Endothelial cell of umbilical vein (primary cell): ENCODE results near the gene STX8. TPM values are rescaled to one million over a fixed set of nuclear protein-coding genes. Genes with fewer than 3 reads are reported as not detected.

ENCODE experiments used
- BruUV-seq: library from RNA; stranded (reverse); fragments of 400-500 nt; replicated peaks from 2 replicates; lab custom pipeline; 2021; lab: Mats Ljungman, UMichigan
- CTCF ChIA-PET: fragments of 300-600, 350-600 bp; sonication (Branson Sonifier 250); formaldehyde crosslinking; loops from one replicate; lab custom pipeline; 2021; ENCODE audit warnings: antibody characterized with exemption, inconsistent platforms; lab: Charles Lee
- POLR2A ChIA-PET: fragments of 300-600, 350-600 bp; sonication (Branson Sonifier 250); formaldehyde crosslinking; loops from one replicate; lab custom pipeline; 2021; ENCODE audit warnings: antibody characterized with exemption, inconsistent platforms; lab: Charles Lee
- DNase-seq: peaks from one replicate; pipeline ENCODE4 v3.0.0-alpha.2; 2011; ENCODE audit warnings: low read depth, low spot score
- FAIRE-seq: peaks from 2 replicates; lab custom pipeline; 2011; peaks lifted over from hg19 to GRCh38; lab: Jason Lieb, UNC
- H2AFZ ChIP-seq: 2 replicates; pipeline ENCODE4 v1.6.0; 2012; ENCODE audit warnings: low read depth, low read length, control low read depth, inconsistent platforms
- H3K27ac ChIP-seq: 2 replicates; pipeline ENCODE4 v1.5.1; 2011; ENCODE audit warnings: low read depth, mild to moderate bottlenecking, control low read depth, low read length, moderate library complexity; ENCODE audit not compliant: insufficient read depth
- H3K27me3 ChIP-seq, 2 experiments: 2 replicates each; pipeline versions ENCODE4 v1.6.0 to v1.6.1; 2011; ENCODE audit warnings: low read length in 2 of 2, mixed read lengths in 1 of 2; ENCODE audit not compliant: control insufficient read depth in 2 of 2, insufficient read depth in 2 of 2
- H3K36me3 ChIP-seq, 2 experiments: 2 replicates in 1 of 2; 3 replicates in 1 of 2; pipeline ENCODE4 v1.5.1; 2011; ENCODE audit warnings: low read length in 2 of 2, mild to moderate bottlenecking in 1 of 2, moderate library complexity in 1 of 2; ENCODE audit not compliant: control insufficient read depth in 2 of 2, insufficient read depth in 2 of 2; ENCODE audit errors: extremely low read depth in 1 of 2
- H3K4me1 ChIP-seq: 3 replicates; pipeline ENCODE4 v1.5.1; 2011; ENCODE audit warnings: mild to moderate bottlenecking, low read length; ENCODE audit not compliant: control insufficient read depth, insufficient read depth; ENCODE audit errors: extremely low read depth
- H3K4me2 ChIP-seq: 2 replicates; pipeline ENCODE4 v1.6.1; 2011; ENCODE audit warnings: low read length, control low read depth, mixed read lengths; ENCODE audit not compliant: insufficient read depth
- H3K4me3 ChIP-seq, 3 experiments: fragments of 200-600 bp in 1 of 3; sonication (generic), shearing (Covaris generic) in 1 of 3; replicated peaks in 1 of 3; 2 replicates each; pipeline ENCODE4 v1.5.1; 2011 to 2016; ENCODE audit warnings: control low read depth in 3 of 3, low read length in 3 of 3, mild to moderate bottlenecking in 2 of 3, inconsistent platforms in 1 of 3, low read depth in 1 of 3, moderate library complexity in 1 of 3; ENCODE audit not compliant: insufficient read depth in 1 of 3
- H3K79me2 ChIP-seq: 2 replicates; pipeline ENCODE4 v1.6.0; 2012; ENCODE audit warnings: low read length, inconsistent platforms; ENCODE audit not compliant: control insufficient read depth, insufficient read depth
- H3K9ac ChIP-seq: replicated peaks from 2 replicates; pipeline ENCODE3; 2011; ENCODE audit warnings: low read length, control low read depth; ENCODE audit not compliant: insufficient read depth; ENCODE audit errors: extremely low read depth
- H3K9me1 ChIP-seq: replicated peaks from 3 replicates; pipeline ENCODE4 v1.6.0; 2011; ENCODE audit warnings: mild to moderate bottlenecking, low read length; ENCODE audit not compliant: control insufficient read depth, insufficient read depth; ENCODE audit errors: extremely low read depth
- H3K9me3 ChIP-seq: replicated peaks from 2 replicates; pipeline ENCODE4 v1.5.1; 2012; ENCODE audit warnings: low read length, inconsistent platforms; ENCODE audit not compliant: control insufficient read depth, insufficient read depth
- H4K20me1 ChIP-seq: replicated peaks from 2 replicates; pipeline ENCODE3; 2011; ENCODE audit warnings: mild to moderate bottlenecking, low read length; ENCODE audit not compliant: control insufficient read depth, insufficient read depth; ENCODE audit errors: extremely low read depth
- CTCF ChIP-seq, 2 donors: IDR thresholded peaks; 1 replicate in 1 of 2; 2 replicates in 1 of 2; pipeline ENCODE4 v1.5.1; 2011; ENCODE audit warnings: low read length in 2 of 2, mild to moderate bottlenecking in 2 of 2, moderate library complexity in 2 of 2, control low read depth in 1 of 2, inconsistent platforms in 1 of 2, low read depth in 1 of 2; ENCODE audit not compliant: insufficient read depth in 1 of 2; ENCODE audit errors: extremely low read depth in 1 of 2
- EZH2 ChIP-seq: IDR thresholded peaks from 2 replicates; pipeline ENCODE4 v1.6.1; 2012; ENCODE audit warnings: borderline replicate concordance, low read depth, mild to moderate bottlenecking, moderate library complexity, low read length, inconsistent platforms; ENCODE audit not compliant: severe bottlenecking
- FOS ChIP-seq: IDR thresholded peaks from 2 replicates; pipeline ENCODE4 v1.6.1; 2011; ENCODE audit warnings: mild to moderate bottlenecking, low read length, moderate library complexity, borderline replicate concordance; ENCODE audit not compliant: insufficient read depth
- GATA2 ChIP-seq: IDR thresholded peaks from 2 replicates; pipeline ENCODE4 v1.7.0; 2011; ENCODE audit warnings: low read depth, mild to moderate bottlenecking, moderate library complexity, mixed read lengths, low read length; ENCODE audit not compliant: insufficient read length, insufficient read depth
- JUN ChIP-seq: IDR thresholded peaks from 2 replicates; pipeline ENCODE4 v1.6.1; 2011; ENCODE audit warnings: borderline replicate concordance, low read depth; ENCODE audit not compliant: insufficient read length, insufficient read depth
- MAX ChIP-seq: IDR thresholded peaks from 2 replicates; pipeline ENCODE4 v1.6.1; 2011; ENCODE audit not compliant: insufficient read depth, insufficient read length
- MYC ChIP-seq: IDR thresholded peaks from one replicate; pipeline ENCODE4 v1.6.1; 2011; ENCODE audit warnings: mild to moderate bottlenecking, low read depth, low read length
- POLR2A ChIP-seq: IDR thresholded peaks from 2 replicates; pipeline ENCODE4 v1.6.1; 2012; ENCODE audit warnings: low read depth, mild to moderate bottlenecking, control low read depth, low read length
- POLR2AphosphoS5 ChIP-seq: IDR thresholded peaks from 2 replicates; pipeline ENCODE4 v1.6.1; 2012; ENCODE audit warnings: low read depth, mild to moderate bottlenecking, control low read depth, low read length, moderate library complexity; ENCODE audit not compliant: insufficient read depth
- dilution Hi-C: fragments of 300-500 bp; cut with MboI; formaldehyde crosslinking; loops from one replicate; pipeline ENCODE4 v1.15.0; 2019; ENCODE audit warnings: low sequenced_read_pairs; ENCODE audit not compliant: extremely low pct_ligation_motif_present
- intact Hi-C: fragments of 100-400 bp; cut with micrococcal nuclease; formaldehyde crosslinking; loops from one replicate; pipeline ENCODE4 v1.10.0; 2022
- polyA plus RNA-seq, 4 experiments: library from polyadenylated mRNA; depleted of rRNA in 3 of 4; stranded (reverse) in 3 of 4; unstranded in 1 of 4; fragments of >200 nt; gene quantifications; 2 replicates each; pipeline versions ENCODE4 v1.2.1 to v1.2.3, GENCODE V29; 2011 to 2012; ENCODE audit warnings: missing spikeins in 1 of 4
- total RNA-seq: library from RNA; stranded (reverse); gene quantifications from 2 replicates; pipeline ENCODE4 v1.2.3, GENCODE V29; 2021

The STX8 gene
- total and polyA plus RNA-seq, 2 donors (not counting 3 experiments of a cell fraction or from before 2014, with no cell fraction given), result 25.9 to 67.3 TPM

GRCh38 chr17:9242497-9242881 is 333.1 kb downstream of the STX8 start:
- dilution Hi-C loops, result no loop called here

More at GRCh38 chr17:9242497-9242881, 333.1 kb downstream of the STX8 start:
- TF ChIP-seq GATA2 (no peak), EZH2 (no peak), POLR2AphosphoS5 (no peak), JUN (no peak), CTCF (IDR thresholded peaks at IDR 0.05; ENCODE audit: extremely low read depth in 1 of 2, insufficient read depth in 1 of 2, low read depth in 1 of 2, low read length in 2 of 2) (no peak), MYC (no peak), POLR2A (no peak), FOS (no peak), MAX (no peak)
- Histone ChIP-seq H3K9ac (no peak overlapping the region), H3K4me1 (peaks cover 13% of the 10 kb centered on the region), H3K4me2 (no peak overlapping the region), H3K9me1 (no peaks in the 10 kb centered on the region), H3K9me3 (no peaks in the 10 kb centered on the region), H3K79me2 (no peaks in the 10 kb centered on the region), H2AFZ (no peak overlapping the region), H3K27ac (no peak overlapping the region), H3K4me3 (no peak overlapping the region), H3K27me3 (no peaks in the 10 kb centered on the region), H3K36me3 (no peaks in the 10 kb centered on the region), H4K20me1 (no peaks in the 10 kb centered on the region)
- no TSS peak for BruUV-seq
- ChIA-PET CTCF (interaction anchor here (0.6 kb wide), 1 partner anchor 14 kb away, joined by 3 read pairs; no protein-coding TSS in a partner anchor), POLR2A (no interaction called here)
- intact Hi-C loops, result no loop called here
- FAIRE-seq (no peak), DNase-seq (no peak)
